GM12864 (cell line): ENCODE data around the gene SERP2.

ENCODE experiments used
- DNase-seq: peaks from one replicate; pipeline ENCODE4 v3.0.0-alpha.2; 2011; ENCODE audit warnings: low read depth
- H3K4me3 ChIP-seq: 2 replicates; pipeline ENCODE4 v1.5.1; 2011; ENCODE audit warnings: mild to moderate bottlenecking, low read depth, low read length, control low read depth
- CTCF ChIP-seq: IDR thresholded peaks from 2 replicates; pipeline ENCODE4 v1.5.1; 2011; ENCODE audit warnings: low read depth, mild to moderate bottlenecking, moderate library complexity, low read length, control low read depth, inconsistent platforms; ENCODE audit errors: missing control alignments

The SERP2 gene

GRCh38 chr13:44421853-44422525 lies 48.4 kb downstream of the SERP2 start:
- TF ChIP-seq CTCF: no peak
- H3K4me3 ChIP-seq: no peak overlapping the region
- no peak for DNase-seq

DNA sequence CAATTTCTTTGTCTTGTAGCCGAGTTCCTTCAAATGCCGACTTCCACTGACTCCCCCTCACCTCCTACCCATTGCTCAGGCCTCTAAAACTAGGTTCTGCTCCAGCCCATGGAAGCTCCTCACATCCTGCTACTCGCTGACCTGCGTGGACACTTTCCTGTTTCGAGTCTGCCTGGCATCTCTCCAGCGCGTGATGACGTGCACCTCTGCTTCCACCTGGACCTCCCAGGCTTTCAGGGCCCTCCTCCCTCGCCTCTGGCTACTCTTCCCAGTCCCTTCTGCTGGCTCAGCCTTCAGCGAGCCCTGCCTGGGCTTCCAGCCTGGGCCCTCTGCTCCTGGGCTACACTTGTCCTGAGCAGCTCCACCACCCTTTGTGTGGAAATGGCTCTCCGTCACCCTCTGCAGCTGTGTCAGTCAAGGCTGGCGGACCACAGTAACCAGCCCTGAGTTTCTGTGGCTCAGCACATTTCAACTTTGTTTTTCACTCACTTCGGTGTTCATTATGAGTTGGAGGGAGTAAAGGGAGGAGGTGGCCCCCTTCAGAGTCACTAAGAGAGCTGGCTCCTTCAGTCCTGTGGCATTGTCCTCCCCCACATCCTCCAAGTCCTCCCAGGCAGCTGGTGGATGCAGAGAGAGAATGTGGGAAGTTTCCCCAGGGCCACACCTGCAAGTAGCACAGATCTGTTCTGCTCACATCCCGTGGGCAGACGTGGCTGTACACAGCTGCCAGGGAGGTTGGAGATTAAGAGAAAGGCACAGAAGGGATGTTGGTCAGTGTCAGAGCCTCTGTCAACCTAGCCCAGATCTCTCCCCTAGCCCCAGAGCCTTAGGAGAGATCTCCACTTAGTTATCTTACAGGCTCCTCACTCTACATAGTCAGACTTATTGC lies 49.4 kb downstream of the SERP2 start:
- no peak for TF ChIP-seq CTCF
- H3K4me3 ChIP-seq: no peak overlapping the region
- DNase-seq: no peak

GRCh38 chr13:44423824-44424223 lies 50.2 kb downstream of the SERP2 start:
- no peak for TF ChIP-seq CTCF
- no peak overlapping the region for H3K4me3 ChIP-seq
- DNase-seq: no peak

DNA sequence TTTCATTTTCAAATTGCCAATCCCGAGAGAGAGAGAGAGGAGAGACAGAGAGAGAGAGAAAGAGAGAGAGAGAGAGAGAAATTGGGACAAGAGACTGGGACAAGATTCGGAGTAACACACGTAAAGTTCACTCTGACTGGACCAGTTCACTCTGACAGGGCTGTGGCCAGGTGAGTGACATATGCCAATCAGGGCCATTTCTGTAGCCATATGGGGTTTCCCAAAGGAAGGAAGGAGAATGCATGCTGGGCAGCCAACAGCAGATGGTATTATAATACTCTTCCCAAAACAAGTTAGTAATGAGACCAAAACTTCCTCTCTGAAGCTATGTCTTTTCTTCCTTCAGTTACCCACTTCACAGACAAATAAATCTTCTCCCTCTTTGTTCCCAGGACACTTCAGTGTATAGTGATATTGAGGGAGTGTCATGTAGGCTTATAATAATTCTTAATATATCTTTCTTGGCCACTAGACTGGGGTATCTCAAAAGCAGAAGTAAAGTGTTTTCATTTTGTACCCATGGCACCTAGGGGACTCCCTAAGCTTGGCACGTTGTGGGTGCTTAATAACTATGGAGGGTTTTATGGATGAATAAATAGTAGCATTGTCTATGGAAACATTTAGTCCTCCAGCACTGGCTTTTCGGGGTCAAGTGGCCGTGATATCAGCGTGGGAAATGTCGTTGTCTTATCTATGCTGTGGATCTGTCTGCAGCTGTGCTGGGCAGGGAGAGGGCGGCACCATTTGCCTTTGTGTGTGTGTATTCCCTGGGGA lies 51.6 kb downstream of the SERP2 start:
- no peak overlapping the region for H3K4me3 ChIP-seq
- no peak for DNase-seq
- no peak for TF ChIP-seq CTCF

DNA sequence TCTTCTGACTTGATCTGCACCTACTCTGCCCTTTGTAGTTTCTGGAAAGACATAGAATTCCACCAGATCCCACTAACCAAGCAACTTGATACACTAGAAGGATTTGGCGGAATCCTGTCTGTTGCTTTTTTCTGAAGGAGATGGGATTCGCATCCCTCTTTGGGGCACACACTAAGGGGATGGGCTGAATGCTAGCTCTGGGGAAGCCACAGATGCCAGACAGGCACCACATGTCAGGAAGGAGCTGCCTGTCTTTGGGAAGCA lies 52.1 kb downstream of the SERP2 start:
- TF ChIP-seq CTCF: no peak
- H3K4me3 ChIP-seq: no peak overlapping the region
- no peak for DNase-seq

DNA sequence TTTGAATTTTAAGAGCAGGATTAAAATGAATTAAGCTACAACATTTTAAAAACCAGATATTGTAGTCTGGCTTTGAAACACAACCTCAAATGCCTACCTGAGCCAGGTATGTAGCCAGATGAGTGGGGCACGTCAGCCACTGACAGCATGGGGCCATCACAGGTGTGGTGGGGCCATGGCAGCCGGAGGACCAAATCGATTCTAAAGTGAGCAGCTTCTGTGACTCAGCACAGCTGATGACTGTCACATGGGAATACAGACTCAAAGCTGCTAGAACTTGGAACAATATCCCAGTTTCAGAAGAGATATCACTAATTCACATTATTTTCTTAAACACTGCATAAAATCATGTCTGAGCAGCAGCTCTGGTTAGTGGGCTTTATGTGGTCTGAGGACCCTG lies 52.8 kb downstream of the SERP2 start:
- TF ChIP-seq CTCF: no peak
- DNase-seq: no peak
- H3K4me3 ChIP-seq: no peak overlapping the region
